Activated CD8-positive, alpha-beta memory T cell treated with anti-CD3 and anti-CD28 coated beads, Interleukin-2, amount 50 U/mL, for 1 hour (primary cell): Measurements from ENCODE around the gene SLC37A3.
"Not testable (repeated sequence)": the region's sequence is repeated elsewhere in the genome, so short reads cannot be mapped to it uniquely, and the experiment has no call there.

Source experiments
- DNase-seq: peaks from one replicate; pipeline ENCODE4 v3.0.0-alpha.2; 2020; ENCODE audit errors: extremely low read depth

Gene SLC37A3

GRCh38 chr7:140347218-140347617 lies 51.1 kb downstream of the SLC37A3 start:
- no peak for DNase-seq

- no peak for DNase-seq
These were observed 52.9 kb downstream of the SLC37A3 start for GRCh38 chr7:140345426-140345825.

GRCh38 chr7:140342727-140343514 lies 55.4 kb downstream of the SLC37A3 start:
- DNase-seq = no peak

- not testable (repeated sequence) for DNase-seq
These were observed 59.4 kb downstream of the SLC37A3 start for GRCh38 chr7:140338959-140339358.

GRCh38 chr7:140334341-140335057 lies 63.8 kb downstream of the SLC37A3 start:
- no peak for DNase-seq

- no peak for DNase-seq
These were observed 64.6 kb downstream of the SLC37A3 start for GRCh38 chr7:140333686-140334085.

GRCh38 chr7:140333223-140333622 lies 65.1 kb downstream of the SLC37A3 start:
- DNase-seq = no peak

- DNase-seq = no peak
These were observed 67.7 kb downstream of the SLC37A3 start for GRCh38 chr7:140330595-140330994.

- DNase-seq = no peak
These were observed 68.2 kb downstream of the SLC37A3 start for GRCh38 chr7:140330128-140330527.

GRCh38 chr7:140327261-140327661 lies 71.1 kb downstream of the SLC37A3 start:
- DNase-seq = no peak

- no peak for DNase-seq
These were observed 72.0 kb downstream of the SLC37A3 start for GRCh38 chr7:140326116-140326928.

GRCh38 chr7:140325600-140325999 lies 72.7 kb downstream of the SLC37A3 start:
- no peak for DNase-seq

- DNase-seq = no peak
These were observed 73.6 kb downstream of the SLC37A3 start for GRCh38 chr7:140324714-140325113.

GRCh38 chr7:140322759-140323158 lies 75.6 kb downstream of the SLC37A3 start:
- no peak for DNase-seq

- not testable (repeated sequence) for DNase-seq
These were observed 78.3 kb downstream of the SLC37A3 start for GRCh38 chr7:140320078-140320477.

- no peak for DNase-seq
These were observed 80.3 kb downstream of the SLC37A3 start for GRCh38 chr7:140317999-140318398.

- no peak for DNase-seq
These were observed 80.7 kb downstream of the SLC37A3 start for GRCh38 chr7:140317597-140317996.

GRCh38 chr7:140316165-140316661 lies 82.1 kb downstream of the SLC37A3 start:
- DNase-seq = no peak

GRCh38 chr7:140315498-140316164 lies 82.7 kb downstream of the SLC37A3 start:
- DNase-seq = no peak

- no peak for DNase-seq
These were observed 83.5 kb downstream of the SLC37A3 start for GRCh38 chr7:140314573-140315480.
